GM12874 (cell line): ENCODE results near the gene COL1A2.

ENCODE experiments used
- CTCF ChIP-seq: IDR thresholded peaks from 2 replicates; pipeline ENCODE4 v1.5.1; 2011; ENCODE audit warnings: low read depth, mild to moderate bottlenecking, control low read depth, low read length, moderate library complexity; ENCODE audit not compliant: insufficient read depth

COL1A2 gene

GRCh38 chr7:94452239-94452638 is 57.5 kb downstream of the COL1A2 start:
- TF ChIP-seq CTCF = no peak

GRCh38 chr7:94453898-94454297 is 59.2 kb downstream of the COL1A2 start:
- no peak for TF ChIP-seq CTCF

- no peak for TF ChIP-seq CTCF
Measured at GRCh38 chr7:94458041-94458440, 63.3 kb downstream of the COL1A2 start.

- TF ChIP-seq CTCF = no peak
Measured at GRCh38 chr7:94466516-94466915, 71.8 kb downstream of the COL1A2 start.

GRCh38 chr7:94471604-94472003 is 76.9 kb downstream of the COL1A2 start:
- TF ChIP-seq CTCF = no peak

- no peak for TF ChIP-seq CTCF
Measured at GRCh38 chr7:94472608-94473007, 77.9 kb downstream of the COL1A2 start.

- TF ChIP-seq CTCF = no peak
Measured at GRCh38 chr7:94476251-94476840, 81.7 kb downstream of the COL1A2 start.
